Regular cardiac myocyte (primary cell): ENCODE measurements around the gene SFT2D3. TPM values are rescaled to one million over a fixed set of nuclear protein-coding genes. Genes with fewer than 3 reads are reported as not detected.

Experiments used
- total RNA-seq: library from RNA; depleted of rRNA; stranded (reverse); fragments of >200 nt; gene quantifications from 2 replicates; pipeline ENCODE4 v1.2.3, GENCODE V29; 2014

Gene SFT2D3
- 4.4 and 5.6 TPM in 2 replicates for total RNA-seq

GRCh38 chr2:127701193-127701650 is at the start of gene SFT2D3:
Gene SFT2D3, plus strand, starts transcription at chr2:127701497. Its CDS starts 32 bp downstream, at chr2:127701529.

DNA sequence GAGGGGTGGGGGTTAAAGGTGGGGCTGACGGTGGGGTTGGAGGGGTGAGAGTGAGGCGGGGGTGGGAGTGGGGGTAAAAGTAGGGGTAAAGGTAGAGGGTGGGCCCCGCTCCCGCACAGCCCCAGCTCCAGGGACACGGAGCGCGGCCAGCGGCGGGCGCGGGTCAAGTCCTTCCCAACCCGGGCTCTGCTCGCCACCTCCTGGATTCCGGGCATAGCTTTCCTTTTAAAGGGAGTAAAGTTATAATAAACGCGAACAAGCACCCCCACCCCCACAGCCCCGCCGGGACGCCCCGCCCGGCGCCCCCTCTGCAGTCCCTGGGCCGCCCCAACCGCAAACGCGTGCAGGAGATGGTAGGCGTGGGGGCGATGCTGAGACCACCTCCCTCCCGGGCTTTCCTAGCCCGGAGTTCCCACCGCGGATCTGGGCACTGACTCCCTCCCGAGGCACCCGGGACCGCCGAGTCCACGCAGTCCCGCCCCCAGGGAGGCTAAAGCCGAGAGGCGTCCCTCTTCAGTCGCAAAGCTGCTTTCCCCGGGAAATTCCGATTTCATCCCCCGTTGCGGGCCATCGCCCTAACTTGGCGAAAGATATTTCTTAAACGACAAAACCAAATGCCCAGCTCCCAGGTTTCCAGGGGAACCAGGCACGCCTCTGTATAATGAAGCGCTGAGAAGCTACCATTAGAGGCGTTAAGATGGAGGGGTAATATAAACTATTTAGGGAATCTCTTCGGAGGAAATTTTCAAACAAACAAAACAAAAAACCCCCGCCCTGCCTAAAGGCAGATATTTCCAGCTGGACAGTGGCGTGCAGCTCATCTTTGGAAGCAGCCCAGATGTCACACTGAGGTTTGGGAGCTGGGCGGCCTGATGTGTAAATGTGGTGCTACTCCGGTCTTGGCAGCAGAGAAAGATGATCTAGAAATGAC is 25.7 kb upstream of the SFT2D3 start, which contains the start of gene LIMS2:
Gene LIMS2, minus strand, starts transcription at position 200 of the 931 bp plus-strand sequence. CDS start 506 bp downstream, outside the sequence.

Other genes with a start within 250 kb of the SFT2D3 start
- 42.0 and 47.7 TPM in 2 replicates for gene IWS1, start 175.0 kb upstream of the SFT2D3 start, total RNA-seq
- gene MYO7B, start 165.8 kb upstream of the SFT2D3 start, total RNA-seq, result under 0.01 TPM in 2 replicates
- gene GPR17, start 55.3 kb upstream of the SFT2D3 start, total RNA-seq, result not detected in 2 replicates
- gene LIMS2, start 26.0 kb upstream of the SFT2D3 start, total RNA-seq, result 2.7 and 4.8 TPM in 2 replicates
- gene WDR33, start 109.7 kb downstream of the SFT2D3 start, total RNA-seq, result 22.8 and 24.0 TPM in 2 replicates
- 18.6 and 46.6 TPM in 2 replicates for gene POLR2D, start 156.7 kb downstream of the SFT2D3 start, total RNA-seq
- gene AMMECR1L, start 184.5 kb downstream of the SFT2D3 start, total RNA-seq, result 17.2 and 17.3 TPM in 2 replicates